Mononuclear cell (primary cell): ENCODE measurements around the gene DBX2. TPM values are rescaled to one million over a fixed set of nuclear protein-coding genes. Genes with fewer than 3 reads are reported as not detected.

Experiments
- total RNA-seq: library from RNA; depleted of rRNA; stranded (reverse); fragments of >200 nt; gene quantifications from one replicate; pipeline ENCODE4 v1.2.3, GENCODE V29; 2012

The DBX2 gene
- total RNA-seq, 1 donor = not detected

Other genes with a start within 250 kb of the DBX2 start
- gene NELL2, start 174.8 kb downstream of the DBX2 start, total RNA-seq = 208 TPM
- gene ANO6, start 165.0 kb upstream of the DBX2 start, total RNA-seq = 44.4 TPM